Ishikawa (cell line): ENCODE results near the gene CCL26.

Source experiments
- EP300 ChIP-seq: IDR thresholded peaks from 2 replicates; pipeline ENCODE4 v1.6.1; 2012; ENCODE audit warnings: borderline replicate concordance
- TF ChIP-seq, protein P1 (sequence below): IDR thresholded peaks from 2 replicates; pipeline ENCODE4 v1.6.1; 2012

- TF ChIP-seq, protein P1, sequence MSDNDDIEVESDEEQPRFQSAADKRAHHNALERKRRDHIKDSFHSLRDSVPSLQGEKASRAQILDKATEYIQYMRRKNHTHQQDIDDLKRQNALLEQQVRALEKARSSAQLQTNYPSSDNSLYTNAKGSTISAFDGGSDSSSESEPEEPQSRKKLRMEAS = no peak
- TF ChIP-seq EP300 = no peak
Measured at GRCh38 chr7:75818472-75818871, 46.5 kb upstream of the CCL26 start.
